A673 (cell line): ENCODE data around the gene MYCT1. TPM values are rescaled to one million over a fixed set of nuclear protein-coding genes. Genes with fewer than 3 reads are reported as not detected.

Source experiments
- BruUV-seq: library from RNA; stranded (reverse); fragments of 400-500 nt; replicated peaks from 2 replicates; lab custom pipeline; 2021; lab: Mats Ljungman, UMichigan
- CTCF ChIA-PET: fragments of 300-600 bp; sonication (Branson Sonifier 250); formaldehyde crosslinking; loops from one replicate; lab custom pipeline; 2022; ENCODE audit warnings: antibody characterized with exemption; lab: Charles Lee
- POLR2A ChIA-PET: fragments of 300-600 bp; sonication (Branson Sonifier 250); formaldehyde crosslinking; loops from one replicate; lab custom pipeline; 2022; ENCODE audit warnings: antibody characterized with exemption; ENCODE audit not compliant: low non-redundant PET; lab: Charles Lee
- DNase-seq: peaks from one replicate; pipeline ENCODE4 v3.0.0-alpha.2; 2015; ENCODE audit warnings: low spot score
- H3K27ac ChIP-seq: fragments of 200-600 bp; sonication (generic); 2 replicates; pipeline ENCODE4 v1.5.1; 2016; ENCODE audit warnings: mixed run types, low read depth, mild to moderate bottlenecking, mixed read lengths, antibody characterized with exemption, low read length; ENCODE audit not compliant: poor library complexity, severe bottlenecking
- H3K27me3 ChIP-seq: fragments of 200-600 bp; sonication (generic); replicated peaks from 2 replicates; pipeline ENCODE4 v1.6.1; 2017; ENCODE audit warnings: mixed run types, low read depth, mild to moderate bottlenecking, mixed read lengths, antibody characterized with exemption, low read length; ENCODE audit not compliant: insufficient read depth, poor library complexity
- H3K36me3 ChIP-seq: fragments of 200-600 bp; sonication (generic); 2 replicates; pipeline ENCODE4 v1.6.1; 2016; ENCODE audit warnings: mixed run types, mild to moderate bottlenecking, mixed read lengths, antibody characterized with exemption, low read length; ENCODE audit not compliant: insufficient read depth, poor library complexity, severe bottlenecking
- H3K4me1 ChIP-seq: fragments of 200-600 bp; sonication (generic); 2 replicates; pipeline ENCODE4 v1.6.1; 2017; ENCODE audit warnings: mixed run types, mild to moderate bottlenecking, mixed read lengths, antibody characterized with exemption, low read length; ENCODE audit not compliant: insufficient read depth, poor library complexity, severe bottlenecking
- H3K4me3 ChIP-seq: fragments of 200-600 bp; sonication (generic); 2 replicates; pipeline ENCODE4 v1.5.1; 2016; ENCODE audit warnings: low read depth, mixed run types, mild to moderate bottlenecking, mixed read lengths, low read length; ENCODE audit not compliant: poor library complexity, severe bottlenecking
- H3K9me3 ChIP-seq: fragments of 200-600 bp; sonication (generic); 2 replicates; pipeline ENCODE4 v1.6.1; 2016; ENCODE audit warnings: mixed run types, low read depth, mild to moderate bottlenecking, mixed read lengths, antibody characterized with exemption, low read length; ENCODE audit not compliant: poor library complexity, severe bottlenecking
- CTCF ChIP-seq: fragments of 300-800, 200-600 bp; sonication (generic); conservative IDR thresholded peaks from 2 replicates; pipeline ENCODE4 v1.5.1; 2017; ENCODE audit warnings: low read depth, mild to moderate bottlenecking, antibody characterized with exemption, low read length, moderate library complexity, mixed read lengths
- EZH2 ChIP-seq: fragments of 200-600 bp; sonication (generic); IDR thresholded peaks from 2 replicates; pipeline ENCODE4 v1.6.1; 2017; ENCODE audit warnings: borderline replicate concordance, low read depth, mild to moderate bottlenecking, mixed read lengths, antibody characterized with exemption, low read length; ENCODE audit not compliant: poor library complexity, severe bottlenecking
- intact Hi-C: fragments of 100-400 bp; cut with micrococcal nuclease; formaldehyde crosslinking; loops from one replicate; pipeline ENCODE4 v1.10.0; 2022; ENCODE audit not compliant: unreplicated experiment
- total RNA-seq: library from RNA; stranded (reverse); gene quantifications from 2 replicates; pipeline ENCODE4 v1.2.3, GENCODE V29; 2021

Gene MYCT1
- total RNA-seq, 1 experiment from 2014 or later = not detected

- BruUV-seq = no TSS peak
- Histone ChIP-seq H3K27ac (no peak overlapping the region), H3K27me3 (peaks cover 19% of the 10 kb centered on the region), H3K36me3 (no peaks in the 10 kb centered on the region), H3K9me3 (peaks cover 3% of the 10 kb centered on the region), H3K4me3 (no peak overlapping the region), H3K4me1 (no peaks in the 10 kb centered on the region)
- POLR2A ChIA-PET = no interaction called here
- no peak for DNase-seq
- TF ChIP-seq CTCF (no peak), EZH2 (no peak)
- CTCF ChIA-PET = no interaction called here
- intact Hi-C loops = no loop called here
These were observed 39.1 kb downstream of the MYCT1 start for GRCh38 chr6:152736687-152737273.

DNA sequence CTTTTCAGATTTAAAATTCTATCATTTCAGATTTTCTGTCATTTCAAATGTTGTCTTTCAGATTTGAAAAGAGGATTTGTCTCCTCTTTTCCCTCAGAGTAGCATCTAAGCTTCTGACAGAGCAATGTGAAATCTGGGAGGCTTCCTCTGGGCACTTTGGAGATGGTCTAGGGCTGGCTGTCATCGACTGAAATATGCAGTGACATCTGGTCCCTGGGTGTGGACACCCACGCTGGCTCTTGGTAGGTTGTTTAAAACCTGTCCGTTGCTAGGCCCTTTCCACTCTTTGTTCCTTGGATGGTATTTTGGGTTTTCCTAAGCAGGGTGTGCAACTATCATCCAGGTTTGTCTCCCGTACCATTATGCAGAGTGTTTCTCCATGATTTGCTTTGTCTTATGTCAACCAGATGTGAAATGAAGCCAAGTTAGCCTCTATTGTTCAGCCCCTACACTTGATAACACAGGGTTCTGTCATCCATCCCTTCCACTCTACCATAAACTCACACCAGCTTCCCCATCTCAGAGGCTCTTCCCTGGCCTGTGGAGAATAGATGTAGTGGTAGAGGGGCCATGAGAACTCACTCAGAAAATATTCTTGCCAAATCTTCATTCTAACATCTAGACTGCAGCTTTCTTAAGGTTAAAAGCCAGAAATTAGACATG, 47.9 kb downstream of the MYCT1 start:
- intact Hi-C loops = loop anchor here (5.0 kb wide), 1 partner anchor 152 kb away; no protein-coding TSS in a partner anchor
- Histone ChIP-seq H3K27me3 (no peaks in the 10 kb centered on the region), H3K27ac (no peak overlapping the region), H3K9me3 (no peaks in the 10 kb centered on the region), H3K4me3 (no peak overlapping the region), H3K36me3 (no peaks in the 10 kb centered on the region), H3K4me1 (no peaks in the 10 kb centered on the region)
- TF ChIP-seq CTCF = no peak
- no peak for TF ChIP-seq EZH2
- CTCF ChIA-PET = no interaction called here
- DNase-seq = no peak
- POLR2A ChIA-PET = no interaction called here
- BruUV-seq = no TSS peak

GRCh38 chr6:152746172-152746553, 48.5 kb downstream of the MYCT1 start:
- no peaks in the 10 kb centered on the region for H3K27me3 ChIP-seq
- CTCF ChIA-PET = no interaction called here
- no peaks in the 10 kb centered on the region for H3K36me3 ChIP-seq
- H3K4me3 ChIP-seq = no peak overlapping the region
- no peak overlapping the region for H3K27ac ChIP-seq
- no TSS peak for BruUV-seq
- H3K4me1 ChIP-seq = no peaks in the 10 kb centered on the region
- DNase-seq = no peak
- intact Hi-C loops = loop anchor here (5.0 kb wide), 1 partner anchor 151 kb away; no protein-coding TSS in a partner anchor
- H3K9me3 ChIP-seq = no peaks in the 10 kb centered on the region
- POLR2A ChIA-PET = no interaction called here
- TF ChIP-seq EZH2 = no peak
- no peak for TF ChIP-seq CTCF
